ENCODE data around the gene PAPPA2.

Gene PAPPA2

GRCh38 chr1:176773038-176773437 lies 310.1 kb downstream of the PAPPA2 start:
- no peak for DNase-seq

DNA sequence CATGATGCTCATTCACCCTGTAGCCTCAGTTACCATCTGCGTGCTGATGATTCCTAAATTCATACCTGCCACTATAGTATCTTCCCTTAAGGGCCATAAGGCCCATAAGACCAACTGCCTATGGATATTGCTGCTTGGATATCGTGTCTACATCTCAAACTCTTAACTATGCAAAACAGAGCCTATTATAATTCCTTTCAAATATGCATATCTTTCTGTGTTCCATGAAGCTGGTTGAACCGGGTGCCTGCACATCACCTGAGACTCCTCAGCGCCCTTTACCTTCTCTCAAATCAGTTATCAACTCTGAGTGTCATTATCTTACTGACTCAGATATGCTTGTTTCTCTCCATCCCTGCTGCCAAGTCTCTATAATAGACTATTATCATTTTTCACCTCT lies 311.2 kb downstream of the PAPPA2 start:
- no peak for DNase-seq

GRCh38 chr1:176775378-176775777 lies 312.4 kb downstream of the PAPPA2 start:
- DNase-seq: no peak

- no peak for DNase-seq
These were observed 313.0 kb downstream of the PAPPA2 start for GRCh38 chr1:176775996-176776395.

DNA sequence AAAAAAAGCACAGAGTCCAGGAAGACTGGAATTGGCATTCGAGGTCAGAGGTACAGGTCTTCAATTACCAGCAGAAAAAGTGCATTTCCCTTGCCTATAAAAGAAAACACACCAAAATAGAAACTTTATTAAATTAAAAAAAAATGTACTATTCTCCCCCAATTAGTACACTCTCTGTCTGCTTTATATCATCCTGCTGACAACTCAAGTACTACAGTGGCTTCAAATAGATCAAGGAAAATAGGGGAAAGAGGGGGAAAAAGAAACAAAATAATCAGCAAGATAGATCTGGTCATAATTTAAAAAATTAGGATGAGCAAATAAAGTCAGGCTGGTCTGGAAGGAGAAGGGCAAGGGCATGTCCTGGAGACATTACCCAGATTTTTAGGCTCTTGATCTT lies 315.1 kb downstream of the PAPPA2 start:
- no peak for DNase-seq

GRCh38 chr1:176779992-176780328 lies 317.0 kb downstream of the PAPPA2 start:
- no peak for DNase-seq

DNA sequence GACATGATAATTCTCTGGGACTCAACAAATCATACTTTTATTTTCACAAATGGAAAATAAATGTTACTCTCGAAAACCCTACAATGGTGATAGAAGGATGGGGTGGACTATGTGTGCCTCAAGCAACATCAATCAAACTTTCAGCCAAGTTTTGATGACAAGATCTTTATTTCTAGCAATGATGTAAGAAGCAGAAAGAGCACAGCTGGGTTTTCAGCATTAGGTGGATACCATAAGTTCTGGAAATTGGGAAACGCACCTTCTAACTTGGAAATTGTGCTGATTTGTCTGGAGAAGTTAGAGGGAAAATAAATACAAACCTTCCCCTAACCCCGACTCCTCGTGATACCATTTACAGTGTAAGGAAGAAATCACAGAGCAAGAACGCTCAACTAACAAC lies 320.3 kb downstream of the PAPPA2 start:
- DNase-seq: no peak

DNA sequence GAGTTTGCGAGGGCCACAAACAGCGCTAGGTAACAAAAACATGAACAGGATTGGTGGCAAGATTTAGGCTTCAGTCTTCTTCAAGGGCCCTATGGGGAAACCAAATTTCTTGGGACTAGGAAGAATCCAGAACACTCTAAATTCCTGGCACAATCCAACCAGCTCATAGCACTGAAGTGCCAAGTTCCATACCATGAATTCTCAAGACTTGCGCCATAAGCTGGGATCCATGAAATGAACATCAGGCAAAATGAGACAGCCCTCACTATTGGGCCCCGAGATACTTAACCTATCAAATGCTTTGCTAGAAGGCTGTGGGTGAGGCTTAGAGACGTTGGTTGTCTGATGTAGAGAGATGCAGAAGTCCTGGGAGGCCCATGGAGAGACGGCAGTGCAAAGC lies 322.1 kb downstream of the PAPPA2 start:
- no peak for DNase-seq

- no peak for DNase-seq
These were observed 322.8 kb downstream of the PAPPA2 start for GRCh38 chr1:176785791-176786190.

DNA sequence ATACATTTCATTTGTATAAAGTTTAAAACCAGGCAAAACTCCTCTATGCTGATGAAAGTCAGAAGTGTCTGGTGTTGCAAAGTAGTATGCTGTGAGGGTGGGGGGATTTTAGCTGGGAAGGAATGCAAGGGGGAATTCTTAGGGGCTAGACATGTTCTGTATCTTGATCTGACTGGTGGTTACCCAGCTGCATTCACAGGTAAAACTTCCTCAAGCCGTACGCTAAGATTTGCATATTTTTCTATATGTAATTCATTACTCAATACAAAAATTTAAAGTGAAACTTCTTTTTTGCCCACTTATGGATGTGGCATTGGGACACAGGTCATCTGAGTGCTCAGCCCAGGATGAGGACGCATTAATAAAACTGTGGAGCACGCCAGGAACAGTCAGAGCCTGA lies 323.3 kb downstream of the PAPPA2 start:
- no peak for DNase-seq

GRCh38 chr1:176789571-176790090 lies 326.7 kb downstream of the PAPPA2 start:
- no peak for DNase-seq

- DNase-seq: no peak
These were observed 327.8 kb downstream of the PAPPA2 start for GRCh38 chr1:176790786-176791185.

DNA sequence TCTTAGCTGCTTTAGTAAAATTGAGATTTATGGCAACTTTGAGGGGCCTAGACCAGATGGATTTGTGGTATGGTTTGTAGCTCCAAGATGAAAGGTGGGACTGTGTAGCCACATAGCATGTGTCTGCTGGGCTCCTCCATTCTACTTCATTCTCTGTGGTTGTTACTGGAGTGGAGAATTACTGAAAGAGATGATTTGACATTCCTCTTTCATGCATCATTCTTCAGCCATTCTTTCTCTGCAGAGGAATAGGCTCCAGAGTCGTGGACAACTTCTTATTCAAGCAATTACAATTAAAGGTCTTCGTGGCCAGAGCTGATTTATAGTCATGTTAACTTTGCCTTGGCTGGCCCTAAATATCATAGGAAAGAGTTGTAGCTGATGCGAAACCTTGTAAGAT lies 328.9 kb downstream of the PAPPA2 start:
- DNase-seq: no peak

DNA sequence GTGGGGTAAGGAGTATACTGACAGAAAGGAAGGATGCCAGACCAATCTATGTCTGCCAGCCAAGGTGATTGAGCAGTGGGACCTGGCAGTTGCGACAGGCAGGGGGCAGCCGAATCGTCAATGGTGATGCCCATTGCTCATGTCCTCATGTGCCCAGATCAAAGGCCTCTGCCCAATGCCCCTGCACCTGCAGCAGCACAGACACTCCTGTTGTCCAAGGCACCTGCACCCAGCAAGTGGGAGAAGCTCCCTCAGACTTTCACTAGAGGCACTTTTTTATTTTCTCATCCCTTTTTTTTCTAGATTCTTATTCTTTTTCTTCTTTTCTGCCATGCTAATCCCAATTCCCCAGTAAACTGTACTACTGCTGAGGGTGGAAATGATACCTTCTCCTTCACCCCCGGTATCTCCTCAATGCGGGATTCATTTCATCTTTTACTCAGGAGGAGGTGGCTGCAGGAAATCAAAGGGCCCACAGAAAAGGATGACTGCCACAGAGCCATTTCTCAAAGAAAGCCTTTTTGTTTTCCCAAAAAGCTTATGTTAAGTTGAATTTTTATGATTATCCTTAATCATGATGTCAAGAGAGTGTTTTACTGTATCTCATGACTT lies 332.0 kb downstream of the PAPPA2 start:
- DNase-seq: no peak

DNA sequence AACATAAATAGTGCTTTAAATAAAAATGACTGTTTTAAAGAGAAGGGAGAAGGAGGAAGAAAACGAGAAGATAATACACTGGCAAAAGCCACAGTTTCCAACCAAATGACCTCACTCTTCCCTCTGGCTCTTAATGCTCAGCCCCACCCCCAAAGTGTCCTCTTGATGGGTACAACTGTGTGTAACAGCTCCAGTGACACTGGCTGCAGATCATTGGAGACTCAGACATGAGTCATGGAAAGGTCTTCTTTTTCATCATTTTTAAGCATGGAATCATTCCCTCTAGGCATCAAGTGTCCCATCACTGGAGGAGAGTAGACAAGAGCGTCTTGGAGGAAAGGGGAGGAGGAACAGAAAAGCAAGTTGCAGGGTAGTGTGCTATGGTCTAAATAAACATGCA lies 333.0 kb downstream of the PAPPA2 start:
- no peak for DNase-seq

GRCh38 chr1:176796583-176796982 lies 333.6 kb downstream of the PAPPA2 start:
- no peak for DNase-seq

DNA sequence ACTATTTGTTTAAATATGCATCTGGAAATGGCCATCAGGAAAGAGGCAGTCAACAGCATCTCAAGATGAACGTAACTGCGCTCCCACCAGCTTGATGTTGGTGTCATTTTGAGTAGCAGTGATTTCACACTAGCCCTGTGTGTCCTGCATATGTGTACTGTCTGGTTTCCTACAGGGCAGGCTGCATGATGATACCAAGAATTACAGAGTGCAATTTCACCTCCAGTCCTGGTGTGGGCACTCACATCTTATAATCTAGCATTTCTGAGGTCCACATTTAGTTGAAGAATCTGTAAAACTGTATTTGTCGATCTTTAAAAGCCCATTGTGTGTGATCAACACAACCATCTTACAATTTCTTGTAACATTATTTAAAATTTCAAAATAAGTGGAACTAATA lies 336.4 kb downstream of the PAPPA2 start:
- DNase-seq: no peak

- DNase-seq: no peak
These were observed 338.1 kb downstream of the PAPPA2 start for GRCh38 chr1:176800978-176801513.

- DNase-seq: no peak
These were observed 338.6 kb downstream of the PAPPA2 start for GRCh38 chr1:176801514-176802020.

DNA sequence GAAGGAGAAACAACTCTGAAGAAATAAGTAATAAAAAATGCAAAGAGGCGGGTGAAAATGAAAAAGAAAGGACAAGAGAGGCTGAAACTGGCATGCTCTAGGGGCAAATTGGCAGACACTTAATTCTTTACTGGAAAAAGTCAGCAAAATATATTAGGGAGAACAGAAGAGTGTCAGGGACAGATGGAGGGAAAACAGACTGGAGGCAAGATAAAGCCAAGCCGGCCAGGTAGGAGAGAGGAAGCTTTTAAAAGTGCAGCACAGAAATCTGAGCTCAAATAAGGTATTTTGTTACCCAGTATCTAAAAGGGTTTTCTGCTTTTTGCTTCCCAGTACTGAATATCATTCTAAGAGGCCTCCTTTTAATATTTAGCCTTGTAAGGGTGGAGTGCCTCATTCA lies 339.3 kb downstream of the PAPPA2 start:
- DNase-seq: no peak

DNA sequence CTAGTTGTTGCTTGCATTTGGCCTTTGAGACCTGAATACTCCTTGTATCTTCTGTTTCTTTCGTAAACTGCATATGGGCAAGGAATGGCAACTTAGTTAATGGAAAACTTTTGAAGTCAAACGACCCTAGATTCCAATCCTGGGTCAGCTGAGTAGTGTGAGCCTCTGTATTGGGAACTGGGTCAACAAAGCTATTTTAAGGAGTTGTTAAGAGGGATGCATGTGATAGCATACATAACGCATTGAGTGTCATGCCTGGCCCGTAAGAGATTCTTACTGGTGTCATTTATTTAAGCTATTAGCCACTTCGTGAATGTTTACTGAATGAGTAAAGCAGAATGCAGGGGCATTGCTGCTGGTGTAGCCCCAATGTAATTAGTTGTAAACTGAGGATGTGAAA lies 340.1 kb downstream of the PAPPA2 start:
- no peak for DNase-seq

DNA sequence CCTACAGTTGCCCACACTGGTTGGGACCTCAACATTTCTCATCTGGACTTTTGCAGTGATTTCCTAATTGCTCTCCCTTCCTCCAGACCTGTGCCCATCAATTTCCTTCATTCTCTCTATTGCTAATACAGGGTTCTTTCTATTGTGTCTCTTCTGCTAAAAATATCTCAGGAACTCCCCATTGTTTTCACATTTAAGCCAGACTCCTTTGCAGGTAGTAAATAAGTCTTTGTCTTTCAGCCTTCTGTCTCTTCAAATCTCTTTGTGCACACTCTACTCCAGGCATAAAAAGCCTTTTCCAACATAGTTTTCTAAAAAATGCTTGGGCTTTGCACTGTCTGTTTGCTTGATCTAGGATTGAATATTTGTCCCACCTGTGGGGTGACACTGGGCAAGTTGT lies 340.6 kb downstream of the PAPPA2 start:
- DNase-seq: no peak

- no peak for DNase-seq
These were observed 346.3 kb downstream of the PAPPA2 start for GRCh38 chr1:176809292-176809691.

DNA sequence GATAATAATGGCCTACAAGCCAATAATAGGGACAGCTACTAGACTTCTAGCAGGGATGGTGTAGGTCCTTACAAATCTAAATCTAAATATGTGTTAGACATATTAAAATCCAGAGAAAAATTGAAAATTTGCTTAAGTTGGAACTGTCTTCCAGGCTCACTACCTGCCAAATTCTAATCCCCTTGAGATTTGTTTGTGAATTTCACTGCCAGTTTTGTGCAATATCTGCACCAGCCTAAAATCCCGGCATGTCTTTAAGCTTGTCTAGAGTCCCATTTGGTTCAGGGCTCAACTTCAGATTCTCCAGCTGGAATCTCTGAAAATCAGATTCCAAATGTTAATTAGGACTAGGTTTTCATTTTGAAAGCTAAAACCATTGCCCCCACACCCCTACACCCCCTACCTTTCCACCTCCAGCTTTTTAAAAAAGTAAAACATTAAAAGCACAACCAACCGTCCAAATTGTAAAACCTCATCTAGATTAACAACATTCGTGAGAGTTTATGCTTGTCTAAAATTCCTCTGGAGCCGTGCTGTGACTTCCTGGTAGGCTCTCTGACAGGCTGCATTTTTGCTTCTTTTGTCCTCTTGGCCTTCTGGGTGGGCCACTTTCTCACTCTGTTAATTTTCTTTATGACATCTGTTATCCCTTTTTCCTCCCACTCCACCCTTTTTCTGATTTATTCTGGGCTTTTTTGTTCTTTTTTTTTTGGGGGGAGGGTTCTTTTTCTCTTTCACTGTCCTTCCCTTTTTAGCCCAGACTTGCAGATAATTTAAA lies 348.7 kb downstream of the PAPPA2 start:
- no peak for DNase-seq
